RWPE2 (cell line): ENCODE data around the gene ACER2.
A peak's percentile ranks its signal among the peaks of the same experiment; 100 is the strongest.
"Not testable (repeated sequence)": the region's sequence is repeated elsewhere in the genome, so short reads cannot be mapped to it uniquely, and the experiment has no call there.

Experiments used
- ATAC-seq: fragments of 200-7000 bp; cut with Tn5 transposase; 3 replicates; pipeline ENCODE4 v1.9.1; 2021; ENCODE audit warnings: low read depth
- DNase-seq: peaks from one replicate; pipeline ENCODE4 v3.0.0-alpha.2; 2020; ENCODE audit warnings: low spot score
- H3K27ac ChIP-seq: fragments of 450-650 bp; 2 replicates; pipeline ENCODE4 v1.5.1; 2017; ENCODE audit warnings: mild to moderate bottlenecking; ENCODE audit not compliant: poor library complexity, severe bottlenecking
- H3K27me3 ChIP-seq: fragments of 250-450 bp; sonication (Bioruptor Pico); 2 replicates; pipeline ENCODE4 v1.5.1; 2021; ENCODE audit warnings: mild to moderate bottlenecking, moderate library complexity; ENCODE audit not compliant: insufficient read depth, poor library complexity, severe bottlenecking
- H3K36me3 ChIP-seq: fragments of 250-450 bp; sonication (Bioruptor Pico); 2 replicates; pipeline ENCODE4 v1.5.1; 2020; ENCODE audit warnings: low read depth, mild to moderate bottlenecking, moderate library complexity
- H3K4me1 ChIP-seq: fragments of 250-450 bp; sonication (Bioruptor Pico); 2 replicates; pipeline ENCODE4 v1.5.1; 2021; ENCODE audit warnings: mild to moderate bottlenecking, moderate library complexity; ENCODE audit not compliant: insufficient read depth, poor library complexity, severe bottlenecking
- H3K4me3 ChIP-seq: fragments of 250-450 bp; sonication (Bioruptor Pico); 2 replicates; pipeline ENCODE4 v1.5.1; 2021; ENCODE audit warnings: mild to moderate bottlenecking, moderate library complexity; ENCODE audit not compliant: severe bottlenecking
- H3K9me3 ChIP-seq: fragments of 250-450 bp; sonication (Bioruptor Pico); 2 replicates; pipeline ENCODE4 v1.5.1; 2021; ENCODE audit warnings: mild to moderate bottlenecking, moderate library complexity; ENCODE audit not compliant: severe bottlenecking
- CTCF ChIP-seq: fragments of 450-650 bp; IDR thresholded peaks from one replicate; pipeline ENCODE4 v1.5.1; 2017; ENCODE audit warnings: mild to moderate bottlenecking, moderate library complexity; ENCODE audit not compliant: poor library complexity, severe bottlenecking

Gene ACER2

DNA sequence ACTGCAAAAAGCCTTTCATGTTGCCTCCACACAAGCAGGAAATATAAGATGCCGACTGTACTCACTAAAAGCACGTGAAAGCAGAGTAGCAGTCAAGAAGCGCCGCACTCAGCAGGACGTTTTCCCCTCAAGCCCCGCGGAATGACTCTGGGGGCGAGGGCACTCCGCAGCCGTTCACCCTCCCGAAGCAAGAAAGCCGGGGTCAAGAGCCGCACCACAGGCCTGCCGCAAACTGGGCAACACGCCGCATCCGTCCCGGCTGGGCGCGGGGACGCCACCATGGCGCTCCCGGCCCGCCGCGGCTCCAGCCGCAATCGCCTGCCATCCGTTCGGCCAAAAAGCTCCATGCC, 29.1 kb upstream of the ACER2 start:
- no peak for TF ChIP-seq CTCF
- H3K27ac ChIP-seq, result peak overlapping the region; percentile 78
- H3K36me3 ChIP-seq, result peaks cover 51% of the 10 kb centered on the region
- H3K27me3 ChIP-seq, result no peaks in the 10 kb centered on the region
- no peaks in the 10 kb centered on the region for H3K9me3 ChIP-seq
- ATAC-seq (peak; percentile 9), DNase-seq (no peak)
- H3K4me3 ChIP-seq, result peak overlapping the region; percentile 69
- peaks cover 21% of the 10 kb centered on the region for H3K4me1 ChIP-seq

DNA sequence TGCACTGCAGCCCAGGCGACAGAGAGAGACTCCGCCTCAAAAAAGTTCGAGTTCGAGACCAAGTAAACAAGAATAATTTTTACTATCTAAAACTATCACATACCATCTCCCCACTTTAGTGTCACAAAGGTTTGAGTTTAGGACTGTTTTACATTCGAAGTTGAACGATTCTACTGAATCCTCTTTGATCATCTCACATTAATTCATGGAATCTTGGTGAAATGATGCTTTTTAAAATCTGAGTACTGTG, 28.1 kb upstream of the ACER2 start:
- H3K27ac ChIP-seq, result peak overlapping the region; percentile 78

GRCh38 chr9:19381656-19382055, 27.2 kb upstream of the ACER2 start:
- H3K9me3 ChIP-seq, result no peaks in the 10 kb centered on the region

More for the DNA sequence above, 28.1 kb upstream of the ACER2 start:
- no peak for TF ChIP-seq CTCF
- Histone ChIP-seq H3K36me3 (peaks cover 40% of the 10 kb centered on the region), H3K9me3 (no peaks in the 10 kb centered on the region), H3K27me3 (no peaks in the 10 kb centered on the region), H3K4me1 (peaks cover 21% of the 10 kb centered on the region), H3K4me3 (peak overlapping the region; percentile 69)
- DNase-seq, result no peak
- no peak for ATAC-seq

DNA sequence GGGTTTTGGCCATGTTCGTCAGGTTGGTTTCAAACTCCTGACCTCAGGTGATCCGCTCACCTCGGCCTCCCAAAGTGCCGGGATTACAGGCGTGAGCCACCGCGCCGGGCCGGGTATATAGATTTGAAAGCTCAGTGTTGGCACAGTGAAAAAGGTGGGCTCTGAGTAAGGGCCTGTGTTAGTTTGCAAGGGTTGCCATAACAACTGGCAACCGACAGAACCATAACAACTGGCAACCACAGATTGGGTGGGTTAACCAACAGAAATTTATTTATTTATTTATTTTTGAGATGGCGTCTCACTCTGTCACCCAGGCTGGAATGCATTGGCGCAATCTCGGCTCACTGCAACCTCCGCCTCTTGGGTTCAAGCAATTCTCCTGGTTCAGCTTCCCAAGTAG, 23.6 kb upstream of the ACER2 start:
- not testable (repeated sequence) for DNase-seq, H3K4me1 ChIP-seq, H3K9me3 ChIP-seq, H3K4me3 ChIP-seq, H3K27me3 ChIP-seq, H3K36me3 ChIP-seq, H3K27ac ChIP-seq, ATAC-seq

More at GRCh38 chr9:19381656-19382055, 27.2 kb upstream of the ACER2 start:
- no peaks in the 10 kb centered on the region for H3K27me3 ChIP-seq
- peaks cover 31% of the 10 kb centered on the region for H3K36me3 ChIP-seq
- H3K4me1 ChIP-seq, result peaks cover 21% of the 10 kb centered on the region
- ATAC-seq (no peak), DNase-seq (no peak)
- H3K27ac ChIP-seq, result no peak overlapping the region
- no peak for TF ChIP-seq CTCF
- H3K4me3 ChIP-seq, result no peak overlapping the region

- no peak for DNase-seq
- Histone ChIP-seq H3K9me3 (no peaks in the 10 kb centered on the region), H3K4me1 (peaks cover 6% of the 10 kb centered on the region), H3K36me3 (no peaks in the 10 kb centered on the region), H3K27ac (no peak overlapping the region), H3K4me3 (no peak overlapping the region), H3K27me3 (no peaks in the 10 kb centered on the region)
- TF ChIP-seq CTCF, result no peak
- ATAC-seq, result no peak
These were observed 22.9 kb upstream of the ACER2 start for GRCh38 chr9:19385786-19386501.
